WTC11 (cell line): ENCODE measurements around the gene CTNND2. TPM values are rescaled to one million over a fixed set of nuclear protein-coding genes. Genes with fewer than 3 reads are reported as not detected.

ENCODE experiments used
- ATAC-seq: fragments of 200-7000 bp; cut with Tn5 transposase; 2 replicates; pipeline ENCODE4 v1.10.0; 2021; ENCODE audit warnings: mild to moderate bottlenecking, moderate library complexity
- CTCF ChIA-PET: fragments of 300-600 bp; sonication (Branson Sonifier 250); formaldehyde crosslinking; loops from one replicate; lab custom pipeline; 2021; ENCODE audit warnings: antibody characterized with exemption; lab: Charles Lee
- POLR2A ChIA-PET: fragments of 350-600 bp; sonication (Branson Sonifier 250); formaldehyde crosslinking; loops from one replicate; lab custom pipeline; 2021; ENCODE audit warnings: antibody characterized with exemption; lab: Charles Lee
- DNase-seq: peaks from one replicate; pipeline ENCODE4 v3.0.0; 2021; ENCODE audit warnings: low spot score
- H3K27ac Mint-ChIP-seq: 2 replicates; pipeline ENCODE4 v1.8.0; 2021; ENCODE audit warnings: mixed read lengths
- H3K27me3 Mint-ChIP-seq: 2 replicates; pipeline ENCODE4 v1.8.0; 2021; ENCODE audit warnings: low read depth, mild to moderate bottlenecking, moderate library complexity, mixed read lengths
- H3K36me3 Mint-ChIP-seq: 2 replicates; pipeline ENCODE4 v1.8.0; 2021; ENCODE audit warnings: mixed read lengths
- H3K4me1 Mint-ChIP-seq: 2 replicates; pipeline ENCODE4 v1.8.0; 2022; ENCODE audit warnings: mixed read lengths
- H3K4me3 Mint-ChIP-seq: 2 replicates; pipeline ENCODE4 v1.8.0; 2021; ENCODE audit warnings: mild to moderate bottlenecking, moderate library complexity, mixed read lengths
- H3K9me3 Mint-ChIP-seq: 2 replicates; pipeline ENCODE4 v1.8.0; 2021; ENCODE audit warnings: mixed read lengths
- AFF4 ChIP-seq: sonication (generic); formaldehyde crosslinking; IDR thresholded peaks from 2 replicates; pipeline ENCODE4 v1.8.1; 2023; ENCODE audit warnings: mild to moderate bottlenecking, missing genetic modification reagents, borderline replicate concordance
- CDX4 ChIP-seq: fragments of 250-450 bp; sonication (Bioruptor Pico); IDR thresholded peaks from 2 replicates; pipeline ENCODE4 v1.9.0; 2021; ENCODE audit warnings: moderate library complexity, mild to moderate bottlenecking, inconsistent platforms, borderline replicate concordance
- CTCF ChIP-seq: fragments of 200-600 bp; IDR thresholded peaks from 2 replicates; pipeline ENCODE4 v1.8.0; 2022; ENCODE audit warnings: antibody characterized with exemption
- E2F4 ChIP-seq: sonication (generic); formaldehyde crosslinking; IDR thresholded peaks from 2 replicates; pipeline ENCODE4 v1.8.1; 2022; ENCODE audit warnings: low read depth, mild to moderate bottlenecking, moderate library complexity, missing genetic modification reagents, borderline replicate concordance
- FOXJ3 ChIP-seq: sonication (generic); formaldehyde crosslinking; IDR thresholded peaks from 2 replicates; pipeline ENCODE4 v1.9.0; 2021; ENCODE audit warnings: missing genetic modification reagents, mild to moderate bottlenecking, borderline replicate concordance
- FOXP4 ChIP-seq: sonication (generic); formaldehyde crosslinking; IDR thresholded peaks from 2 replicates; pipeline ENCODE4 v1.8.0; 2022; ENCODE audit warnings: mild to moderate bottlenecking, missing genetic modification reagents
- KAT7 ChIP-seq: sonication (generic); formaldehyde crosslinking; IDR thresholded peaks from 2 replicates; pipeline ENCODE4 v1.8.1; 2023; ENCODE audit warnings: missing genetic modification reagents, mild to moderate bottlenecking, borderline replicate concordance
- MYBL2 ChIP-seq: sonication (generic); formaldehyde crosslinking; IDR thresholded peaks from 2 replicates; pipeline ENCODE4 v1.8.1; 2023; ENCODE audit warnings: mild to moderate bottlenecking, moderate library complexity, missing genetic modification reagents
- PREB ChIP-seq: sonication (generic); formaldehyde crosslinking; IDR thresholded peaks from 2 replicates; pipeline ENCODE4 v1.8.1; 2022; ENCODE audit warnings: mild to moderate bottlenecking, missing genetic modification reagents, moderate library complexity, borderline replicate concordance
- RELA ChIP-seq: sonication (generic); formaldehyde crosslinking; IDR thresholded peaks from 2 replicates; pipeline ENCODE4 v1.8.1; 2022; ENCODE audit warnings: missing genetic modification reagents, mild to moderate bottlenecking, borderline replicate concordance
- TCF7 ChIP-seq: sonication (generic); formaldehyde crosslinking; IDR thresholded peaks from 2 replicates; pipeline ENCODE4 v1.8.0; 2022; ENCODE audit warnings: mild to moderate bottlenecking, low read depth, missing genetic modification reagents, moderate library complexity
- USF1 ChIP-seq: sonication (generic); formaldehyde crosslinking; IDR thresholded peaks from 2 replicates; pipeline ENCODE4 v1.8.0; 2022; ENCODE audit warnings: mild to moderate bottlenecking, missing genetic modification reagents
- ZBTB21 ChIP-seq: sonication (generic); formaldehyde crosslinking; IDR thresholded peaks from 2 replicates; pipeline ENCODE4 v1.8.1; 2023; ENCODE audit warnings: mild to moderate bottlenecking, missing genetic modification reagents, borderline replicate concordance
- ZNF425 ChIP-seq: fragments of 250-450 bp; sonication (Bioruptor Pico); conservative IDR thresholded peaks from 2 replicates; pipeline ENCODE4 v1.9.0; 2021; ENCODE audit warnings: mild to moderate bottlenecking
- total RNA-seq: library from RNA; stranded (reverse); gene quantifications from 3 replicates; pipeline ENCODE4 v1.2.3, GENCODE V29; 2021

The CTNND2 gene
- total RNA-seq, 1 experiment from 2014 or later: 11.9 TPM

GRCh38 chr5:11072568-11072967 lies 831.7 kb downstream of the CTNND2 start:
- ChIA-PET POLR2A (no interaction called here), CTCF (interaction anchor here (0.9 kb wide), 1 partner anchor 110 kb away, joined by 3 read pairs; no protein-coding TSS in a partner anchor)
- no peak for DNase-seq
- peak; percentile 41; the same call in 1 of the 2 replicates for ATAC-seq
- H3K4me3 Mint-ChIP-seq: no peak overlapping the region
- TF ChIP-seq ZBTB21 (no peak), AFF4 (CRISPR knock-in tag) (no peak), CTCF (no peak), CDX4 (CRISPR knock-in tag) (no peak), RELA (no peak), MYBL2 (no peak), TCF7 (CRISPR knock-in tag) (no peak), KAT7 (CRISPR knock-in tag) (no peak)
- TF ChIP-seq, all 79 proteins: peak for 0
- H3K27me3 Mint-ChIP-seq: no peaks in the 10 kb centered on the region; the same call in 1 of the 2 replicates
- peaks cover 6% of the 10 kb centered on the region for H3K9me3 Mint-ChIP-seq
- no peak overlapping the region for H3K27ac Mint-ChIP-seq
- no peaks in the 10 kb centered on the region for H3K36me3 Mint-ChIP-seq
- peaks cover 11% of the 10 kb centered on the region for H3K4me1 Mint-ChIP-seq

GRCh38 chr5:11072076-11072475 lies 832.2 kb downstream of the CTNND2 start:
- Mint-ChIP-seq H3K4me3 (no peak overlapping the region), H3K4me1 (peaks cover 15% of the 10 kb centered on the region), H3K27me3 (no peaks in the 10 kb centered on the region; the same call in 1 of the 2 replicates)
- TF ChIP-seq USF1 (CRISPR knock-in tag) (no peak), E2F4 (no peak), FOXJ3 (no peak), PREB (CRISPR knock-in tag) (no peak), ZNF425 (CRISPR knock-in tag) (no peak), MYBL2 (no peak), FOXP4 (CRISPR knock-in tag) (no peak)
- TF ChIP-seq, all 79 proteins: peak for 0
- DNase-seq (no peak), ATAC-seq (no peak)
- POLR2A ChIA-PET: no interaction called here
- H3K27ac Mint-ChIP-seq: no peak overlapping the region
- CTCF ChIA-PET: interaction anchor here (0.9 kb wide), 1 partner anchor 111 kb away, joined by 3 read pairs; no protein-coding TSS in a partner anchor
- peaks cover 6% of the 10 kb centered on the region for H3K9me3 Mint-ChIP-seq
- no peaks in the 10 kb centered on the region for H3K36me3 Mint-ChIP-seq
